Skeletal muscle tissue (tissue), 4 donors: ENCODE measurements around the gene PITPNB. TPM values are rescaled to one million over a fixed set of nuclear protein-coding genes. Genes with fewer than 3 reads are reported as not detected.

Experiments
- H3K27ac ChIP-seq: one replicate; pipeline ENCODE4 v1.7.0; 2013; ENCODE audit warnings: mild to moderate bottlenecking, low read depth, low read length, inconsistent platforms
- H3K27me3 ChIP-seq, 3 donors: one replicate each; pipeline ENCODE4 v1.7.0; 2013; ENCODE audit warnings: low read length in 3 of 3; ENCODE audit not compliant: control insufficient read depth in 3 of 3, insufficient read depth in 3 of 3
- H3K36me3 ChIP-seq, 3 donors: one replicate each; pipeline ENCODE4 v1.7.0; 2013; ENCODE audit warnings: low read length in 3 of 3; ENCODE audit not compliant: control insufficient read depth in 3 of 3, insufficient read depth in 3 of 3
- H3K4me1 ChIP-seq, 3 donors: one replicate each; pipeline ENCODE4 v1.7.0; 2013; ENCODE audit warnings: low read length in 3 of 3, mild to moderate bottlenecking in 3 of 3; ENCODE audit not compliant: control insufficient read depth in 3 of 3, insufficient read depth in 3 of 3
- H3K4me3 ChIP-seq, 3 donors: one replicate each; pipeline ENCODE4 v1.7.0; 2013; ENCODE audit warnings: low read length in 3 of 3
- H3K9ac ChIP-seq, 3 donors: one replicate each; pipeline ENCODE4 v1.7.0; 2013; ENCODE audit warnings: low read length in 3 of 3, mild to moderate bottlenecking in 3 of 3, moderate library complexity in 2 of 3, low read depth in 1 of 3
- H3K9me3 ChIP-seq, 3 donors: one replicate each; pipeline ENCODE4 v1.7.0; 2013; ENCODE audit warnings: low read length in 3 of 3; ENCODE audit not compliant: control insufficient read depth in 3 of 3
- total RNA-seq: library from RNA; depleted of rRNA; stranded (reverse); fragments of >200 nt; gene quantifications from one replicate; pipeline ENCODE4 v1.2.3, GENCODE V29; 2014
- donor health status: Osteomylitis.

Gene PITPNB
- total RNA-seq, 1 donor from 2014 or later: 36.5 TPM

GRCh38 chr22:27865496-27865895 lies 53.6 kb downstream of the PITPNB start:
- Histone ChIP-seq H3K9me3 (no peaks in the 10 kb centered on the region), H3K27ac (peak overlapping the region; percentile 80), H3K4me3 (no peak overlapping the region), H3K36me3 (peaks cover 0 to 3% (median 0%) of the 10 kb centered on the region in 3 donors), H3K9ac (no peak overlapping the region), H3K27me3 (no peaks in the 10 kb centered on the region), H3K4me1 (peaks cover 15 to 18% (median 17%) of the 10 kb centered on the region in 3 donors)

GRCh38 chr22:27863556-27863955 lies 55.5 kb downstream of the PITPNB start:
- Histone ChIP-seq H3K9ac (no peak overlapping the region), H3K36me3 (peaks cover 0 to 3% (median 0%) of the 10 kb centered on the region in 3 donors), H3K27ac (no peak overlapping the region), H3K9me3 (no peaks in the 10 kb centered on the region), H3K4me3 (no peak overlapping the region), H3K4me1 (peaks cover 17 to 19% (median 18%) of the 10 kb centered on the region in 3 donors), H3K27me3 (no peaks in the 10 kb centered on the region)

- Histone ChIP-seq H3K36me3 (peaks cover 0 to 3% (median 0%) of the 10 kb centered on the region in 3 donors), H3K27me3 (no peaks in the 10 kb centered on the region), H3K27ac (no peak overlapping the region), H3K4me3 (no peak overlapping the region), H3K4me1 (peaks cover 17 to 19% (median 18%) of the 10 kb centered on the region in 3 donors), H3K9me3 (no peaks in the 10 kb centered on the region), H3K9ac (no peak overlapping the region)
Observed at GRCh38 chr22:27863001-27863400, 56.1 kb downstream of the PITPNB start.

GRCh38 chr22:27859336-27859735 lies 59.7 kb downstream of the PITPNB start:
- no peak overlapping the region for H3K9ac ChIP-seq
- peaks cover 2 to 13% (median 9%) of the 10 kb centered on the region in 3 donors for H3K4me1 ChIP-seq
- no peak overlapping the region for H3K4me3 ChIP-seq
- H3K27me3 ChIP-seq: no peaks in the 10 kb centered on the region
- peaks cover 7 to 28% (median 14%) of the 10 kb centered on the region in 3 donors for H3K36me3 ChIP-seq
- H3K9me3 ChIP-seq: no peaks in the 10 kb centered on the region
- no peak overlapping the region for H3K27ac ChIP-seq

- H3K9me3 ChIP-seq: no peaks in the 10 kb centered on the region
- H3K36me3 ChIP-seq: peaks cover 7 to 28% (median 14%) of the 10 kb centered on the region in 3 donors
- no peak overlapping the region for H3K4me3 ChIP-seq
- no peaks in the 10 kb centered on the region for H3K27me3 ChIP-seq
- no peak overlapping the region for H3K9ac ChIP-seq
- no peak overlapping the region for H3K27ac ChIP-seq
- peaks cover 2 to 13% (median 8%) of the 10 kb centered on the region in 3 donors for H3K4me1 ChIP-seq
Observed at GRCh38 chr22:27858626-27859025, 60.4 kb downstream of the PITPNB start.

GRCh38 chr22:27857443-27857842 lies 61.6 kb downstream of the PITPNB start:
- peak overlapping the region; percentile 3 for H3K27ac ChIP-seq
- H3K4me1 ChIP-seq: peaks cover 2 to 13% (median 8%) of the 10 kb centered on the region in 3 donors
- no peak overlapping the region for H3K9ac ChIP-seq
- peaks cover 9 to 32% (median 20%) of the 10 kb centered on the region in 3 donors for H3K36me3 ChIP-seq
- no peaks in the 10 kb centered on the region for H3K27me3 ChIP-seq
- no peak overlapping the region for H3K4me3 ChIP-seq
- H3K9me3 ChIP-seq: no peaks in the 10 kb centered on the region

GRCh38 chr22:27856386-27856785 lies 62.7 kb downstream of the PITPNB start:
- Histone ChIP-seq H3K4me1 (peaks cover 2 to 13% (median 8%) of the 10 kb centered on the region in 3 donors), H3K9ac (no peak overlapping the region), H3K27ac (no peak overlapping the region), H3K4me3 (no peak overlapping the region), H3K27me3 (no peaks in the 10 kb centered on the region), H3K9me3 (no peaks in the 10 kb centered on the region), H3K36me3 (peaks cover 15 to 38% (median 26%) of the 10 kb centered on the region in 3 donors)

GRCh38 chr22:27853424-27853823 lies 65.6 kb downstream of the PITPNB start:
- peaks cover 15 to 41% (median 26%) of the 10 kb centered on the region in 3 donors for H3K36me3 ChIP-seq
- no peaks in the 10 kb centered on the region for H3K9me3 ChIP-seq
- H3K4me3 ChIP-seq: no peak overlapping the region
- peaks cover 13 to 22% (median 18%) of the 10 kb centered on the region in 3 donors for H3K4me1 ChIP-seq
- H3K9ac ChIP-seq: no peak overlapping the region
- no peaks in the 10 kb centered on the region for H3K27me3 ChIP-seq
- no peak overlapping the region for H3K27ac ChIP-seq

- Histone ChIP-seq H3K9ac (no peak overlapping the region), H3K4me1 (peaks cover 10 to 18% (median 14%) of the 10 kb centered on the region in 3 donors), H3K4me3 (no peak overlapping the region), H3K27ac (no peak overlapping the region), H3K9me3 (no peaks in the 10 kb centered on the region), H3K36me3 (peaks cover 12 to 34% (median 26%) of the 10 kb centered on the region in 3 donors), H3K27me3 (no peaks in the 10 kb centered on the region)
Observed at GRCh38 chr22:27851974-27852746, 66.9 kb downstream of the PITPNB start.

GRCh38 chr22:27850000-27850521 lies 69.0 kb downstream of the PITPNB start:
- no peaks in the 10 kb centered on the region for H3K9me3 ChIP-seq
- peaks cover 14 to 24% (median 18%) of the 10 kb centered on the region in 3 donors for H3K36me3 ChIP-seq
- peak overlapping the region in 1 of 3 donors; percentile 27 for H3K9ac ChIP-seq

More at GRCh38 chr22:27850000-27850521, 69.0 kb downstream of the PITPNB start:
- H3K4me1 ChIP-seq: peaks cover 9 to 14% (median 10%) of the 10 kb centered on the region in 3 donors
- H3K27ac ChIP-seq: no peak overlapping the region
- no peak overlapping the region for H3K4me3 ChIP-seq
- no peaks in the 10 kb centered on the region for H3K27me3 ChIP-seq
